Tibial artery (tissue), 4 donors: ENCODE results near the gene ARMH2.

Source experiments
- DNase-seq, 2 donors: peaks; one replicate each; pipeline ENCODE4 v3.0.0-alpha.2; 2019
- H3K27ac ChIP-seq, 2 donors: fragments of 200-600 bp; sonication (generic) in 1 of 2; 1 replicate in 1 of 2; 2 replicates in 1 of 2; pipeline ENCODE4 v1.5.1; 2018 to 2019; ENCODE audit warnings: mild to moderate bottlenecking in 1 of 2
- H3K27me3 ChIP-seq, 2 donors: fragments of 200-600 bp; sonication (generic) in 1 of 2; one replicate each; pipeline versions ENCODE4 v1.5.1 to v1.6.0; 2016 to 2019
- H3K36me3 ChIP-seq, 3 donors: fragments of 200-600 bp; sonication (generic) in 2 of 3; one replicate each; pipeline ENCODE4 v1.5.1; 2016 to 2019; ENCODE audit warnings: mild to moderate bottlenecking in 2 of 3
- H3K4me1 ChIP-seq, 4 donors: fragments of 200-600 bp; sonication (generic) in 2 of 4; 1 replicate in 3 of 4; 2 replicates in 1 of 4; pipeline ENCODE4 v1.5.1; 2016 to 2019
- H3K4me3 ChIP-seq, 2 donors: fragments of 200-600 bp; sonication (generic) in 1 of 2; 1 replicate in 1 of 2; 2 replicates in 1 of 2; pipeline ENCODE4 v1.5.1; 2018 to 2019; ENCODE audit warnings: mild to moderate bottlenecking in 2 of 2
- H3K9me3 ChIP-seq, 3 donors: fragments of 200-600 bp; sonication (generic) in 1 of 3; one replicate each; pipeline ENCODE4 v1.5.1; 2016 to 2019
- intact Hi-C: fragments of 100-400 bp; cut with DNase I; formaldehyde crosslinking; loops from one replicate; pipeline ENCODE4 v1.15.0; 2023; ENCODE audit warnings: low total_unique reads
- TF ChIP-seq, protein P1 (sequence below), 2 experiments: fragments of 200-600 bp in 1 of 2; fragments of 450-650 bp in 1 of 2; IDR thresholded peaks; one replicate each; pipeline ENCODE4 v1.5.1; 2017 to 2019; ENCODE audit warnings: antibody characterized with exemption in 2 of 2, mild to moderate bottlenecking in 1 of 2, moderate library complexity in 1 of 2

The ARMH2 gene

GRCh38 chr6:24780206-24780605 lies 18.5 kb downstream of the ARMH2 start:
- TF ChIP-seq, protein P1, sequence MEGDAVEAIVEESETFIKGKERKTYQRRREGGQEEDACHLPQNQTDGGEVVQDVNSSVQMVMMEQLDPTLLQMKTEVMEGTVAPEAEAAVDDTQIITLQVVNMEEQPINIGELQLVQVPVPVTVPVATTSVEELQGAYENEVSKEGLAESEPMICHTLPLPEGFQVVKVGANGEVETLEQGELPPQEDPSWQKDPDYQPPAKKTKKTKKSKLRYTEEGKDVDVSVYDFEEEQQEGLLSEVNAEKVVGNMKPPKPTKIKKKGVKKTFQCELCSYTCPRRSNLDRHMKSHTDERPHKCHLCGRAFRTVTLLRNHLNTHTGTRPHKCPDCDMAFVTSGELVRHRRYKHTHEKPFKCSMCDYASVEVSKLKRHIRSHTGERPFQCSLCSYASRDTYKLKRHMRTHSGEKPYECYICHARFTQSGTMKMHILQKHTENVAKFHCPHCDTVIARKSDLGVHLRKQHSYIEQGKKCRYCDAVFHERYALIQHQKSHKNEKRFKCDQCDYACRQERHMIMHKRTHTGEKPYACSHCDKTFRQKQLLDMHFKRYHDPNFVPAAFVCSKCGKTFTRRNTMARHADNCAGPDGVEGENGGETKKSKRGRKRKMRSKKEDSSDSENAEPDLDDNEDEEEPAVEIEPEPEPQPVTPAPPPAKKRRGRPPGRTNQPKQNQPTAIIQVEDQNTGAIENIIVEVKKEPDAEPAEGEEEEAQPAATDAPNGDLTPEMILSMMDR (IDR thresholded peaks at IDR 0.05), result no peak
- no peaks in the 10 kb centered on the region for H3K27me3 ChIP-seq
- no peak overlapping the region for H3K4me3 ChIP-seq
- H3K4me1 ChIP-seq, result peaks cover 0 to 9% (median 6%) of the 10 kb centered on the region in 4 donors
- no peak overlapping the region for H3K27ac ChIP-seq
- no peak for DNase-seq
- intact Hi-C loops, result no loop called here
- H3K9me3 ChIP-seq, result no peaks in the 10 kb centered on the region
- H3K36me3 ChIP-seq, result peaks cover 18 to 30% (median 21%) of the 10 kb centered on the region in 3 donors

DNA sequence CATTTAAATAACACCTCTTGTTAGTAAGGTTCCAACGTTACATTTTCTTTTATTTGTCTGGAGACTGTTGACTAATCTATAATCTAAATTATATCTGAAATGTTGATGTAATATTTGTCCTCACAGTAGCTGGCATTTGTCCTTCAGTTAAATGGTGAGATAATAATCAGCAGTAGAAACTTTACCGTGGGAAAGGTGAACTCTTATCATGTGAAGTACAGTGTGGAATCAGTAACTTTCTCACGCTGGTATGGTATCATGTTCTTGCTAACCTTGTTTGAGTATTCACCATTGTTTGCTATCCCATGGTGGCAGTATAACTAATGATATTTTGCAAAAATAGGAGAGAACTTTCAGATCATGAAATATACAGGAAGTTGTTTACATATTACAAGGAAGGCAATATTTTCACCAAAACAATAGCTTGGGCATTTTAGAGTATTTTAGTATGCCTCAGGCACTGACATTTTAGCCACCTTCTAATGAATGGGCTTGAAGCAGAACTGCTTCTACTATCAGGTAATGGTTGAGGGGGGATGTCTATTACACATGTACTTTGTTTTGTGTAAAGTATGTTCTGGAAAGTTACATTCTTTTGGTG lies 19.2 kb downstream of the ARMH2 start:
- Histone ChIP-seq H3K36me3 (peaks cover 16 to 25% (median 18%) of the 10 kb centered on the region in 3 donors), H3K27me3 (no peaks in the 10 kb centered on the region), H3K9me3 (no peaks in the 10 kb centered on the region), H3K4me1 (peaks cover 0 to 10% (median 6%) of the 10 kb centered on the region in 4 donors), H3K27ac (no peak overlapping the region), H3K4me3 (no peak overlapping the region)
- DNase-seq, result no peak
- intact Hi-C loops, result no loop called here
- TF ChIP-seq, protein P1 (IDR thresholded peaks at IDR 0.05), result no peak

DNA sequence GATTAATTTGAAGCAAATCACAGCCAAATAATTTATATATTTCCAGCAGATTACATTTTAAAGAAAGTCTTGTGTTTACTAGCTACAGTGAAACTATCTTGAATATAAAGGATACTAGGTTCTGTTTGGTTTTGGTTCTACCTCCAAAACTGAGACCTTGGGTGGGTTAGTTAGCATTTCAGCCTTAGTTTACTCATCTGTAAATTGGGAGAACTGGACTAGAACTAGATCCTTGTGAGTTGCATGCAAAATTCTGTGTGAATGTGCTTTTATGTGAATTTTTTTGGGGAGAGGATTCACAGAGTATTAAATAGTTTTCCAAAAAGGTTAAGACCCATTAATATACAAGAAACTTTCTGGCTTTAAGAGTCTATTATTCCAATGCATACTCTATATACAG lies 19.8 kb downstream of the ARMH2 start:
- Histone ChIP-seq H3K9me3 (no peaks in the 10 kb centered on the region), H3K4me3 (no peak overlapping the region), H3K27ac (no peak overlapping the region), H3K4me1 (peaks cover 0 to 14% (median 6%) of the 10 kb centered on the region in 4 donors), H3K36me3 (peaks cover 10 to 18% (median 13%) of the 10 kb centered on the region in 3 donors), H3K27me3 (no peaks in the 10 kb centered on the region)
- DNase-seq, result no peak
- intact Hi-C loops, result no loop called here
- TF ChIP-seq, protein P1 (IDR thresholded peaks at IDR 0.05), result no peak

GRCh38 chr6:24778121-24778520 lies 20.6 kb downstream of the ARMH2 start:
- Histone ChIP-seq H3K9me3 (no peaks in the 10 kb centered on the region), H3K36me3 (peaks cover 6 to 16% (median 13%) of the 10 kb centered on the region in 3 donors), H3K4me1 (peaks cover 0 to 14% (median 6%) of the 10 kb centered on the region in 4 donors), H3K27me3 (no peaks in the 10 kb centered on the region), H3K4me3 (no peak overlapping the region), H3K27ac (no peak overlapping the region)
- DNase-seq, result no peak
- intact Hi-C loops, result no loop called here
- TF ChIP-seq, protein P1 (IDR thresholded peaks at IDR 0.05), result no peak

GRCh38 chr6:24777227-24777626 lies 21.5 kb downstream of the ARMH2 start:
- intact Hi-C loops, result no loop called here
- Histone ChIP-seq H3K27ac (no peak overlapping the region), H3K27me3 (no peaks in the 10 kb centered on the region), H3K4me1 (peaks cover 0 to 14% (median 6%) of the 10 kb centered on the region in 4 donors), H3K4me3 (no peak overlapping the region), H3K36me3 (peaks cover 2 to 8% (median 7%) of the 10 kb centered on the region in 3 donors), H3K9me3 (no peaks in the 10 kb centered on the region)
- TF ChIP-seq, protein P1 (IDR thresholded peaks at IDR 0.05), result no peak
- no peak for DNase-seq
